K562 (cell line): ENCODE data around the gene SST. TPM values are rescaled to one million over a fixed set of nuclear protein-coding genes. Genes with fewer than 3 reads are reported as not detected.

Experiments
- BCL6 ChIP-seq: fragments of 250-450 bp; sonication (Bioruptor Pico); IDR thresholded peaks from 2 replicates; pipeline ENCODE4 v1.4.0; 2020
- CHCHD3 ChIP-seq: fragments of 250-450 bp; sonication (Bioruptor Pico); IDR thresholded peaks from 2 replicates; pipeline ENCODE4 v2.1.2; 2022; ENCODE audit warnings: mild to moderate bottlenecking
- CHD4 ChIP-seq: fragments of 200-600 bp; sonication (generic); IDR thresholded peaks from 3 replicates; pipeline ENCODE4 v1.6.1; 2012; ENCODE audit warnings: low read depth, mild to moderate bottlenecking, mixed read lengths, low read length, inconsistent platforms; ENCODE audit not compliant: insufficient read depth, insufficient replicate concordance, poor library complexity, severe bottlenecking
- CHD7 ChIP-seq: fragments of 200-600 bp; sonication (generic); IDR thresholded peaks from one replicate; pipeline ENCODE4 v1.6.1; 2012; ENCODE audit warnings: mild to moderate bottlenecking, low read depth, low read length, inconsistent platforms
- DMBX1 ChIP-seq: fragments of 250-450 bp; sonication (Bioruptor Pico); IDR thresholded peaks from 2 replicates; pipeline ENCODE4 v1.8.0; 2022; ENCODE audit warnings: inconsistent platforms, mild to moderate bottlenecking, moderate library complexity, borderline replicate concordance
- ETS2 ChIP-seq: IDR thresholded peaks from 2 replicates; pipeline ENCODE4 v1.6.1; 2016; ENCODE audit warnings: borderline replicate concordance, missing genetic modification characterization, mild to moderate bottlenecking, moderate library complexity, missing compliant biosample characterization; ENCODE audit not compliant: poor library complexity, severe bottlenecking
- HDAC6 ChIP-seq: IDR thresholded peaks from 2 replicates; pipeline ENCODE4 v1.6.1; 2012; ENCODE audit warnings: low read depth, mild to moderate bottlenecking, control low read depth, inconsistent platforms, low read length, moderate library complexity
- MAFG ChIP-seq: fragments of 450-650 bp; conservative IDR thresholded peaks from 2 replicates; pipeline ENCODE4 v1.6.1; 2016; ENCODE audit warnings: missing genetic modification characterization, missing compliant biosample characterization
- NR4A1 ChIP-seq, 2 experiments: fragments of 250-450 bp in 1 of 2; fragments of 450-650 bp in 1 of 2; sonication (Bioruptor Pico) in 1 of 2; IDR thresholded peaks; 2 replicates each; pipeline versions ENCODE4 v1.4.0 to v1.6.1; 2016 to 2020; ENCODE audit warnings: mild to moderate bottlenecking in 2 of 2, missing compliant biosample characterization in 1 of 2, missing genetic modification characterization in 1 of 2, moderate library complexity in 1 of 2
- POLR2H ChIP-seq: IDR thresholded peaks from 2 replicates; pipeline ENCODE4 v1.6.1; 2016; ENCODE audit warnings: missing genetic modification characterization, low read depth, mild to moderate bottlenecking, control low read depth, missing compliant biosample characterization, moderate library complexity
- PTBP1 ChIP-seq: fragments of 200-400 bp; formaldehyde crosslinking; IDR thresholded peaks from 2 replicates; pipeline ENCODE4 v1.6.1; 2017; ENCODE audit warnings: low read depth, low read length
- SETDB1 ChIP-seq: IDR thresholded peaks from one replicate; pipeline ENCODE4 v1.6.1; 2012; ENCODE audit warnings: low read length, control low read depth, inconsistent platforms
- TEAD1 ChIP-seq, 2 experiments: fragments of 450-650 bp in 1 of 2; sonication (generic) in 1 of 2; formaldehyde crosslinking; IDR thresholded peaks; 2 replicates each; pipeline versions ENCODE4 v1.4.0 to v1.8.0; 2020 to 2022; ENCODE audit warnings: mild to moderate bottlenecking in 2 of 2, missing genetic modification reagents in 1 of 2
- ZNF165 ChIP-seq: fragments of 250-450 bp; sonication (Bioruptor Pico); IDR thresholded peaks from 2 replicates; pipeline ENCODE4 v1.4.0; 2020; ENCODE audit warnings: borderline replicate concordance
- ZNF184 ChIP-seq: sonication (generic); formaldehyde crosslinking; IDR thresholded peaks from 2 replicates; pipeline ENCODE4 v1.5.0; 2020; ENCODE audit warnings: missing genetic modification reagents
- ZNF347 ChIP-seq: fragments of 450-650 bp; formaldehyde crosslinking; IDR thresholded peaks from 2 replicates; pipeline ENCODE4 v1.4.0; 2020; ENCODE audit warnings: low read depth, mild to moderate bottlenecking, moderate library complexity
- ZNF766 ChIP-seq: fragments of 200-800 bp; sonication (Bioruptor generic); conservative IDR thresholded peaks from 2 replicates; pipeline ENCODE4 v1.6.1; 2016; ENCODE audit warnings: missing genetic modification characterization, missing compliant biosample characterization
- polyA plus RNA-seq, 8 experiments: library from polyadenylated mRNA; depleted of rRNA in 4 of 8; stranded (reverse) in 5 of 8; unstranded in 3 of 8; fragments of >200 nt; fragmentation: Nextera tagmentation in 2 of 8; fragmentation: Illumina TruSeq in 1 of 8; extraction: Ambion mirVana in 2 of 8; extraction: Trizol in 1 of 8; gene quantifications; 2 replicates each; pipeline versions ENCODE4 v1.2.1 to v1.2.3, GENCODE V29; 2011 to 2014; ENCODE audit warnings: inconsistent platforms in 1 of 8, missing spikeins in 1 of 8
- total RNA-seq, 7 experiments: library from RNA; depleted of rRNA in 6 of 7; stranded (reverse); fragments of >200 nt in 6 of 7; fragmentation: Illumina TruSeq in 2 of 7; extraction: Trizol in 2 of 7; gene quantifications; 2 replicates each; pipeline versions ENCODE4 v1.2.1 to v1.2.3, GENCODE V29; 2011 to 2021; ENCODE audit warnings: low replicate concordance in 1 of 7

SST gene
- total and polyA plus RNA-seq, 9 of the 15 experiments (the other 6 are each of a cell fraction or from before 2014, with no cell fraction given) = not detected

DNA sequence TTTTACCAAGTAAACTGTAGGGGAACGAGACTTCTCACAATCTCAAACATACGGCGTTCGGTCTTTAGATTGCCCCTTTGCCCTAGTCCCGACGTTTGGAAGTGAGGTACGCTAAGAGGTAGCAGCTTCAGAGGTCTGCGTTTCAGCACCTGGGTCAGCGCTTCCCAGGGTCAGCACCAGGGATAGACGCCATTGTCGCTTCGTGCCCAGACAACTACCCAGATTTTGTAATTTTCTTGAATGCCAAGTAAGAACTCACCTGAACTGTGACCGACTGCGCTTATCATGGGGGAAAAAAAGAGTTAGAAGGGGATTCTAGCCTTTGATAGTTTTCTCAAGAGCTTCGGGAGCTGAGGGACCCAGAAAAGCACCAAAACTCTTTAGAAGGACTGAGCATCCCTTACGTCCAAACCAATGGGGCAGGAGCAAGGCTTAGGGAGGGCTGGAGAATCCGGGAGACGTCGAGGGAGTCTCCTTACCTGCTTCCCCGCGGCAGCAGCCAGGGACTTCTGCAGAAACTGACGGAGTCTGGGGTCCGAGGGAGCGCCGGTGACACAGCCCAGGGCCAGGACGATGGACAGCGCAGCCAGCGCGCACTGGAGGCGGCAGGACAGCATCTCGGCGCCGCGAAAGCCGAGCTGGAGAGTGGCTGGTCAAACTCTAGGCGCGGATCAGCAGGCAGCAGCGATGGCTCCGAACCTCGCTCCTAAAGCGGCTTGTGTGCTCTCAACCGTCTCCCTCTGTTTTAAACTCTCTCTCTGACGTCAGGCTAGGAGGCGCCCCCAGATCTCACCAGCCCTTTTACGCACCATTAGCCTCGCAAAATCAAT is at the start of gene SST (continued):
- TF ChIP-seq ZNF766 (CRISPR knock-in tag) = peak; percentile 93
- TF ChIP-seq TEAD1 (CRISPR knock-in tag; IDR thresholded peaks at IDR 0.05) = no peak; a peak in 1 of 4 replicates
- TF ChIP-seq CHD4 = no peak
- TF ChIP-seq HDAC6 = no peak
- no peak for TF ChIP-seq NR4A1 (CRISPR knock-in tag; IDR thresholded peaks at IDR 0.05)
- no peak for TF ChIP-seq NR4A1 (tag; IDR thresholded peaks at IDR 0.05)
- TF ChIP-seq CHCHD3 (CRISPR knock-in tag) = no peak
- TF ChIP-seq ZNF184 (CRISPR knock-in tag) = no peak
- TF ChIP-seq ETS2 (tag) = no peak
- no peak for TF ChIP-seq MAFG (tag)
- TF ChIP-seq ZNF347 = no peak
- peak; percentile 65; the same call in 1 of the 2 replicates for TF ChIP-seq DMBX1 (CRISPR knock-in tag)
- TF ChIP-seq CHD7 = no peak
- no peak for TF ChIP-seq PTBP1
- TF ChIP-seq POLR2H (tag) = no peak
- TF ChIP-seq ZNF165 = no peak
- TF ChIP-seq BCL6 (CRISPR knock-in tag) = no peak
- TF ChIP-seq SETDB1 = no peak
